GM23248 (cell line): ENCODE results near the gene RAB6B. TPM values are rescaled to one million over a fixed set of nuclear protein-coding genes. Genes with fewer than 3 reads are reported as not detected.

Experiments
- DNase-seq: peaks from one replicate; pipeline ENCODE4 v3.0.0-alpha.2; 2015
- H2AFZ ChIP-seq: fragments of 200-600 bp; sonication (generic); 2 replicates; pipeline ENCODE4 v1.6.1; 2016; ENCODE audit warnings: antibody characterized with exemption
- H3F3A ChIP-seq: fragments of 200-600 bp; sonication (generic); 2 replicates; pipeline ENCODE4 v1.6.1; 2016; ENCODE audit warnings: mild to moderate bottlenecking, antibody characterized with exemption, mixed run types; ENCODE audit not compliant: insufficient read depth
- H3K27ac ChIP-seq: fragments of 200-600 bp; sonication (generic); 2 replicates; pipeline ENCODE4 v1.5.1; 2016; ENCODE audit warnings: mild to moderate bottlenecking
- H3K27me3 ChIP-seq: fragments of 200-600 bp; sonication (generic); replicated peaks from 2 replicates; pipeline ENCODE4 v1.6.1; 2016; ENCODE audit warnings: mild to moderate bottlenecking; ENCODE audit not compliant: insufficient read depth
- H3K36me3 ChIP-seq: fragments of 200-600 bp; sonication (generic); 2 replicates; pipeline ENCODE4 v1.6.1; 2016; ENCODE audit warnings: low read depth, mild to moderate bottlenecking
- H3K4me1 ChIP-seq: fragments of 200-600 bp; sonication (generic); 2 replicates; pipeline ENCODE4 v1.6.1; 2016; ENCODE audit warnings: mild to moderate bottlenecking; ENCODE audit not compliant: insufficient read depth
- H3K4me2 ChIP-seq: fragments of 200-600 bp; sonication (generic); one replicate; pipeline ENCODE4 v1.6.1; 2016; ENCODE audit warnings: mild to moderate bottlenecking; ENCODE audit not compliant: unreplicated experiment
- H3K4me3 ChIP-seq: fragments of 200-600 bp; sonication (generic); 2 replicates; pipeline ENCODE4 v1.5.1; 2016; ENCODE audit warnings: mild to moderate bottlenecking
- H3K79me2 ChIP-seq: fragments of 200-600 bp; sonication (generic); 2 replicates; pipeline ENCODE4 v1.6.1; 2016; ENCODE audit warnings: mild to moderate bottlenecking; ENCODE audit not compliant: insufficient read depth
- H3K9ac ChIP-seq: fragments of 200-600 bp; sonication (generic); 2 replicates; pipeline ENCODE4 v1.6.1; 2016; ENCODE audit warnings: mild to moderate bottlenecking
- H3K9me2 ChIP-seq: fragments of 200-600 bp; sonication (generic); 2 replicates; pipeline ENCODE4 v1.6.1; 2016; ENCODE audit warnings: mixed run types, mild to moderate bottlenecking, moderate library complexity; ENCODE audit not compliant: insufficient read depth
- H3K9me3 ChIP-seq: fragments of 200-600 bp; sonication (generic); one replicate; pipeline ENCODE4 v1.6.1; 2017; ENCODE audit warnings: low read depth
- H4K20me1 ChIP-seq: fragments of 200-600 bp; sonication (generic); 2 replicates; pipeline ENCODE4 v1.6.0; 2016; ENCODE audit not compliant: insufficient read depth
- EZH2 ChIP-seq: fragments of 200-600 bp; sonication (generic); IDR thresholded peaks from 2 replicates; pipeline ENCODE4 v1.6.1; 2018; ENCODE audit warnings: antibody characterized with exemption, mild to moderate bottlenecking; ENCODE audit not compliant: insufficient read depth, poor library complexity, severe bottlenecking
- EZH2phosphoT487 ChIP-seq: fragments of 200-600 bp; sonication (generic); IDR thresholded peaks from 2 replicates; pipeline ENCODE4 v1.6.1; 2018; ENCODE audit warnings: antibody characterized with exemption, moderate library complexity, mild to moderate bottlenecking, low read depth; ENCODE audit not compliant: insufficient read depth
- WGBS, 2 experiments: methylation state at CpG; one replicate each; pipeline ENCODE4 v1.1.6; 2015 to 2017; ENCODE audit warnings: low lambda C conversion rate in 2 of 2, low coverage in 1 of 2; ENCODE audit errors: missing lambda C conversion rate in 2 of 2; 5-methylcytosine and 5-hydroxymethylcytosine counted together
- in situ Hi-C: fragments of 300-500 bp; cut with MboI; formaldehyde crosslinking; loops from 2 replicates; pipeline ENCODE4 v1.15.0; 2020
- polyA plus RNA-seq: library from polyadenylated mRNA; unstranded; fragments of >200 nt; fragmentation: Nextera tagmentation; extraction: Ambion mirVana; gene quantifications from 2 replicates; pipeline ENCODE4 v1.2.1, GENCODE V29; 2016
- total RNA-seq: library from RNA; depleted of rRNA; stranded (reverse); fragments of >200 nt; shearing (Covaris generic); gene quantifications from 2 replicates; pipeline ENCODE4 v1.2.3, GENCODE V29; 2014

RAB6B gene
- total and polyA plus RNA-seq, 2 experiments from 2014 or later = 0.59 to 0.76 TPM

DNA sequence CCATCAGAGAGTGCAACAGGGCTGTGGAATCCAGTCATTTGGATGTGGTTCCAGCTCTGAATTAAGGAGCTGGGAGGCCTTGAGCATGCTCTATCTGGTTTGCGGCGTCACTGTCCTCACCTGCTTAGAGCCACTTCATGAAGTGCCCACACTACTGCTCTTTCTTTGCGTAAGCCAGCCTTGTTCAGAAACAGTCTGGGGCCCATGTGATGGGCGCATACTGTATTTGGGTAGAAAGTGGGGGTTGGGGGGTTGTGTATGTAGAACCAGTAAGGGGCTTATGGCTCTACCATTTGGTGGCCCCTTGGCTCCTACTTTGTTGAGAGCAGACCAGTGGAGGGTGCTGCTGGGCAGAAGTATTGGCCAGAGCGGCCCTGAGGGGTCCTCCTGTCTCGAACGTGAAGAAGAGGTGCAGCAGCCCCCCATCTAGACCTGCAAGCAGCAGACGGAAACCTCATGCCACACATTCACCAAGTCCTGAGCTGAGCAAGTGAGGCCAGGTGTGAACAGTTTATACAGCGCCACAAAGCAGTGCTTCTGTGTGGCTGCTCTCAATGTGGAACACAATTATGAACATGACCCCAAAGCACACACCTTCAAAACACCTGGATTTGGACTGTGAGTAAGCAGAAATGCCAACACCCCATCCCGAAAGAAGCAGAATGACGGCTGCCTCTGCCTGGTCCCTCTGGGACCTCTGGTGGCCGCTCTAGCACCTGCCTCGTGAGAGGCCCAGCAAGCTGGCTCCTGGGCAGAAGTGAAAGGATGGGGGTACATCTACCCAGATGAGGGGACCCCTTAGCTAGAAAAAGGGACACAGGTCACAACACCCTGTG is 63.5 kb downstream of the RAB6B start:
- H3K4me3 ChIP-seq = no peak overlapping the region
- H4K20me1 ChIP-seq = no peaks in the 10 kb centered on the region
- H3K27ac ChIP-seq = no peak overlapping the region
- no peak for DNase-seq
- no peaks in the 10 kb centered on the region for H3K27me3 ChIP-seq
- H3K9me2 ChIP-seq = no peaks in the 10 kb centered on the region
- no peaks in the 10 kb centered on the region for H3F3A ChIP-seq
- H3K36me3 ChIP-seq = no peaks in the 10 kb centered on the region
- WGBS, 2 experiments = 81% methylated on average over 13 of the region's 13 CpGs
- H3K9me3 ChIP-seq = no peaks in the 10 kb centered on the region
- TF ChIP-seq EZH2phosphoT487 = no peak
- no peak for TF ChIP-seq EZH2
- no peaks in the 10 kb centered on the region for H3K4me1 ChIP-seq
- H3K4me2 ChIP-seq = no peak overlapping the region
- no peaks in the 10 kb centered on the region for H3K79me2 ChIP-seq
- no peak overlapping the region for H2AFZ ChIP-seq
- H3K9ac ChIP-seq = no peak overlapping the region
- in situ Hi-C loops = no loop called here

- no peaks in the 10 kb centered on the region for H3K27me3 ChIP-seq
- no peak for DNase-seq
- TF ChIP-seq EZH2phosphoT487 (no peak), EZH2 (no peak)
- H3K9me2 ChIP-seq = no peaks in the 10 kb centered on the region
- H4K20me1 ChIP-seq = no peaks in the 10 kb centered on the region
- H3K4me1 ChIP-seq = no peaks in the 10 kb centered on the region
- in situ Hi-C loops = no loop called here
- WGBS, 2 experiments = 76% methylated on average over 3 of the region's 3 CpGs
- no peaks in the 10 kb centered on the region for H3K79me2 ChIP-seq
- H3F3A ChIP-seq = no peaks in the 10 kb centered on the region
- H3K9ac ChIP-seq = no peak overlapping the region
- no peak overlapping the region for H3K27ac ChIP-seq
- no peak overlapping the region for H2AFZ ChIP-seq
- no peak overlapping the region for H3K4me2 ChIP-seq
- H3K4me3 ChIP-seq = no peak overlapping the region
- H3K9me3 ChIP-seq = no peaks in the 10 kb centered on the region
- no peaks in the 10 kb centered on the region for H3K36me3 ChIP-seq
Observed at GRCh38 chr3:133830071-133830470, 65.6 kb downstream of the RAB6B start.

GRCh38 chr3:133829310-133829707 is 66.4 kb downstream of the RAB6B start:
- H3K79me2 ChIP-seq = no peaks in the 10 kb centered on the region
- in situ Hi-C loops = no loop called here
- no peaks in the 10 kb centered on the region for H3K9me3 ChIP-seq
- DNase-seq = no peak
- no peaks in the 10 kb centered on the region for H4K20me1 ChIP-seq
- H3K4me3 ChIP-seq = no peak overlapping the region
- no peaks in the 10 kb centered on the region for H3K27me3 ChIP-seq
- no peaks in the 10 kb centered on the region for H3F3A ChIP-seq
- no peak overlapping the region for H3K4me2 ChIP-seq
- no peak overlapping the region for H2AFZ ChIP-seq
- 77 to 83% methylated on average over 3 of the region's 3 CpGs for WGBS, 2 experiments
- H3K4me1 ChIP-seq = no peaks in the 10 kb centered on the region
- no peak overlapping the region for H3K9ac ChIP-seq
- TF ChIP-seq EZH2 = no peak
- H3K36me3 ChIP-seq = no peaks in the 10 kb centered on the region
- no peaks in the 10 kb centered on the region for H3K9me2 ChIP-seq
- H3K27ac ChIP-seq = no peak overlapping the region

DNA sequence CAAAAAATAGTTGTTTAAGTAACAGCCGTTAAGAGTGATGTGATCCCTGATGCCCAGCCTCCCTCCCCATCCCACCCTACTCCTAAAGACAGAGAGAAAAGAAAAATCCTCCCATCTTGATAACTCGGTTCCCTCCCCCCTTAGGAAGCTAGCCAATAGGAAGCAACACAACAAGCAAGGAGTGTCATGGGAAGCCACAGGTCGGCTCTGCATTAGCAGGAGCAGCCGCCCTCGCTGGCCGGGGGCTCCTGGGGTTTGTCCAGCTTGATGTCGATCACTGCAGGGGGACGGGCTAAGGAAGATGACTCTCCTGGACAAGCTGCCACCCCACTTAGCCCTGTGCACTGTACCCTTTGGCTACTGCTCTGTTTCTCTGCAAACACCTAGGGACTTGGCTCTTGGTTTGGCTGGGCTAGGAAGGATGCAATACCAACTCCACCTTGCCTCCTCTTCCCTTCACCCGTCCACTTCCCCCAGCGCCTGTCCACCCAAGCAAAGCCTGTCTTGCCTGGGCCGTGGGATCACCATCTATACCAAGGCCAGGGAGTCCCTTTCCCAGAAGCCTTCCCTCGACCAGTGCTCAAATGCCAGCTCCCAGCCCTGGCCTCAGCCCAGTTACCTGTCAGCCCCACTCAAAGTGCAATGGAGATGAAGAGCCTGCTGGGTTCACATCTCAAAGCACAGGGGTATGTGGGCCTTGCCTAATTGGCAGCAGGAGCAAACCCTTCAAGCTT is 66.9 kb downstream of the RAB6B start:
- TF ChIP-seq EZH2 (no peak), EZH2phosphoT487 (no peak)
- no peaks in the 10 kb centered on the region for H3K4me1 ChIP-seq
- 75 to 78% methylated on average over 12 of the region's 12 CpGs for WGBS, 2 experiments
- no peak overlapping the region for H3K4me2 ChIP-seq
- no peaks in the 10 kb centered on the region for H3K36me3 ChIP-seq
- no peaks in the 10 kb centered on the region for H3K27me3 ChIP-seq
- no peaks in the 10 kb centered on the region for H3K9me3 ChIP-seq
- H3K9me2 ChIP-seq = no peaks in the 10 kb centered on the region
- no peaks in the 10 kb centered on the region for H3F3A ChIP-seq
- H3K79me2 ChIP-seq = no peaks in the 10 kb centered on the region
- no peak overlapping the region for H3K9ac ChIP-seq
- DNase-seq = no peak
- no peak overlapping the region for H2AFZ ChIP-seq
- H3K4me3 ChIP-seq = no peak overlapping the region
- H3K27ac ChIP-seq = no peak overlapping the region
- no peaks in the 10 kb centered on the region for H4K20me1 ChIP-seq
- in situ Hi-C loops = no loop called here
